Measurements from ENCODE around the gene SSBP3.
A peak's percentile ranks its signal among the peaks of the same experiment; 100 is the strongest.

SSBP3 gene

DNA sequence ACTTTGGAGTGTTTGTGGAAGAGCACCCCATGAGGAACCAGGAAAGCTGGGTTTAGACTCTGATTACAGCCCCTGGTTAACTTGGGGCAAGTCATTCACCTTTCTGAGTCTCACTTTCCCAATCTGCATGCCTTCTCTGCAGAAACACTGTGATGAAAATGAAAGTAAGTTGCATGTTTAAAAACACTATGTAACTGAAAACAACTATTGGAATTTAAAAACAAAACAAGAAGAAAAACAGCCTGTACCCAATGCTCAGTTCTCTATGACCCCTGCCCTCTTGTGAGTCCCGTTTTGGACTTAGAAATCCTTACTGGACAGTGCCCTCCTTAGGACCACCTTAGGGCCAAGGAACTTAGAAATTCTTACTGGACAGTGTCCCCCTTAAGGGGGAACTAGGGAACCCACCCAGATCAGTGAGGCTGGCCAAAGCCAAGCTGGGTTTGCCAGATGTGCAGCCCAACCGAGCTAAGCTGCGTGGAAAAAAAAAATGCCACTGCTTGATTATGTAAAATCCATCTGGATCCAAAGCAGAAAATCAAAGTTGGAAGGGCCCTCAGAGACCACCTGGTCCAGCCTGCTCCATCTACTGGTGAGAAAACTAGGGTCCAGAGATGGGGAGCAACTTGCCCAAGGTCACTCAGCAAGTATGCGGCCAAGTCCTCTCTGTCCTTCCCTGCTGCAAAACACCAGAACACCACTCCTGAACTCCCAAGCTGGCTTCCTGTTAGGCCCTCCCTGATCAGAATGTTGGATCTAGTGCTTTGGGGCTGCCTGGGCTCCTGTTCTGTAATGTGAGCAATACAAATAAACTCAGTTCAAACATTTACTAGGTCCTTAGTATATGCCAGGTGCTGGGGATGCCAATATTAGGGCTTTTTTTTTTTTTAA, 128.5 kb downstream of the SSBP3 start:
- no peak overlapping the region for H3K9ac ChIP-seq
- H3K79me2 ChIP-seq, result peaks cover 3% of the 10 kb centered on the region
- TF ChIP-seq, protein P1, sequence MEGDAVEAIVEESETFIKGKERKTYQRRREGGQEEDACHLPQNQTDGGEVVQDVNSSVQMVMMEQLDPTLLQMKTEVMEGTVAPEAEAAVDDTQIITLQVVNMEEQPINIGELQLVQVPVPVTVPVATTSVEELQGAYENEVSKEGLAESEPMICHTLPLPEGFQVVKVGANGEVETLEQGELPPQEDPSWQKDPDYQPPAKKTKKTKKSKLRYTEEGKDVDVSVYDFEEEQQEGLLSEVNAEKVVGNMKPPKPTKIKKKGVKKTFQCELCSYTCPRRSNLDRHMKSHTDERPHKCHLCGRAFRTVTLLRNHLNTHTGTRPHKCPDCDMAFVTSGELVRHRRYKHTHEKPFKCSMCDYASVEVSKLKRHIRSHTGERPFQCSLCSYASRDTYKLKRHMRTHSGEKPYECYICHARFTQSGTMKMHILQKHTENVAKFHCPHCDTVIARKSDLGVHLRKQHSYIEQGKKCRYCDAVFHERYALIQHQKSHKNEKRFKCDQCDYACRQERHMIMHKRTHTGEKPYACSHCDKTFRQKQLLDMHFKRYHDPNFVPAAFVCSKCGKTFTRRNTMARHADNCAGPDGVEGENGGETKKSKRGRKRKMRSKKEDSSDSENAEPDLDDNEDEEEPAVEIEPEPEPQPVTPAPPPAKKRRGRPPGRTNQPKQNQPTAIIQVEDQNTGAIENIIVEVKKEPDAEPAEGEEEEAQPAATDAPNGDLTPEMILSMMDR (IDR thresholded peaks at IDR 0.05), result no peak
- H3K9me3 ChIP-seq (ENCODE audit: control insufficient read depth, low read length), result no peaks in the 10 kb centered on the region
- peak overlapping the region; percentile 29 for H3K27ac ChIP-seq
- no peak overlapping the region for H3K4me3 ChIP-seq (ENCODE audit: low read depth, low read length)
- no peak overlapping the region for H3K4me2 ChIP-seq (ENCODE audit: low read length)
- no peaks in the 10 kb centered on the region for H3K36me3 ChIP-seq (ENCODE audit: control insufficient read depth, insufficient read depth, low read length)
- H2AFZ ChIP-seq, result no peak overlapping the region
- H3K27me3 ChIP-seq (ENCODE audit: control insufficient read depth, insufficient read depth, low read length), result no peaks in the 10 kb centered on the region
- H3K4me1 ChIP-seq, result no peaks in the 10 kb centered on the region

DNA sequence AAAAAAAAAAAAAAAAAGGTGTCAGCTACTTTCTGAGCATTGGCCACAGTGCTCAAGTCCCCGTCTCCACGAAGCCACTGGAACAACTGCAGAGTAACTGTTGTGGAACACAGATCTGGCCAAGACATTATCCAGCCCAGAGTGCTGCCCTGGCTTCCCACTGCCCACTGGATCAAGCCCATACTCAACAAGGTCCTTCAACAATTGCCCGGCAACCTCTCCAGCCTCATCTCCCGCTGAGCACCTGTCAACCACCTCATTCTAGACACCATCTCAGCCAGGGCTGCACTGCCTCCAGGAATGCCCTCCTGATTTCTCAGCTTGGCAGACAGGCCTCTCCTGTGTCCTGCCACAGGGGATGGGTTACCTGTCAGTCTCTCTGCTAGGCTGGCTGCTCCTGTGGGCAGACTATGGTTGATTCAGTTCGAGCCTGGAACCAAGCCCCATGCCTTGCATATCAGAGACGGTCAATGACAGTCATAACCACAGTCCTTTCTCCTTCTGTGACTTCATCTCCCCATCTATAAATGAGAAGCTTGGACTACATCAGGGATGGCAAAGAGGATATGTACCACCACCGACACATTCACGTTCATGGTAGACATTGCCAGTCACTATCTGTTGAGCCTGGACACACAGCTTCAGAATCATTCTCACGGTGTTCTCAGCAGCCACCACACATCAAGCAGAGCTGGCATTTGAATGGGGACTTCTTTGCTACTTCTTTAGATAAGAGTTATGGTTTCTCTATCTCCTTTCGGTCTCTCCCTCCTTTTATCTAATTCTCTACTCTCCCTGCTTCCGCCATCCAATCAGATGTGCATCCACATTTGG, 129.4 kb downstream of the SSBP3 start:
- no peaks in the 10 kb centered on the region for H3K9me3 ChIP-seq (ENCODE audit: control insufficient read depth, low read length)
- no peak overlapping the region for H2AFZ ChIP-seq
- no peak overlapping the region for H3K27ac ChIP-seq
- H3K9ac ChIP-seq, result no peak overlapping the region
- no peak overlapping the region for H3K4me2 ChIP-seq (ENCODE audit: low read length)
- no peak overlapping the region for H3K4me3 ChIP-seq (ENCODE audit: low read depth, low read length)
- H3K79me2 ChIP-seq, result peaks cover 3% of the 10 kb centered on the region
- TF ChIP-seq, protein P1 (IDR thresholded peaks at IDR 0.05), result no peak
- H3K4me1 ChIP-seq, result no peaks in the 10 kb centered on the region
- H3K36me3 ChIP-seq (ENCODE audit: control insufficient read depth, insufficient read depth, low read length), result no peaks in the 10 kb centered on the region
- no peaks in the 10 kb centered on the region for H3K27me3 ChIP-seq (ENCODE audit: control insufficient read depth, insufficient read depth, low read length)

DNA sequence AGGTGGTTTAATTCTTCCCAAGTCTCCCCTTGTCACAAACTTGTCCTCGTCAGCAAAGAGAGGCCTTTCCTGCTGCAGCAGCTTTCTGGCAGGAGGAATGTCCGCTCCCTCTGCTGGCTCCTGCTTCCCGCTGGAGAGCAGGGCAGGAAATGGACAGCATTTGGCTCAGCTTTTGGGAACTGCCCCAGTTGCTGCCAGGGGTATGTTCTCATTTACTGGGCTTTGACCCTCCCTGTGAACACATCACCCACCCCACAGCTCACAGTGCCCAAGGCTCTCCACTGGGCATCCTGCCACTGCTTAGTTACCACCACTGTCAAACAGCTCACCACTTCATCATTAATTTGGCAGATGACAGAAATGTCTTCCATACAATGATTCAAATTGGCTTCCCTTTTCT, 130.8 kb downstream of the SSBP3 start:
- no peaks in the 10 kb centered on the region for H3K4me1 ChIP-seq
- H3K9ac ChIP-seq, result no peak overlapping the region
- H3K79me2 ChIP-seq, result peaks cover 3% of the 10 kb centered on the region
- H2AFZ ChIP-seq, result no peak overlapping the region
- no peaks in the 10 kb centered on the region for H3K27me3 ChIP-seq (ENCODE audit: control insufficient read depth, insufficient read depth, low read length)
- no peaks in the 10 kb centered on the region for H3K9me3 ChIP-seq (ENCODE audit: control insufficient read depth, low read length)
- no peaks in the 10 kb centered on the region for H3K36me3 ChIP-seq (ENCODE audit: control insufficient read depth, insufficient read depth, low read length)
- TF ChIP-seq, protein P1 (IDR thresholded peaks at IDR 0.05), result no peak
- H3K4me3 ChIP-seq (ENCODE audit: low read depth, low read length), result no peak overlapping the region
- H3K27ac ChIP-seq, result peak overlapping the region; percentile 64
- H3K4me2 ChIP-seq (ENCODE audit: low read length), result no peak overlapping the region

DNA sequence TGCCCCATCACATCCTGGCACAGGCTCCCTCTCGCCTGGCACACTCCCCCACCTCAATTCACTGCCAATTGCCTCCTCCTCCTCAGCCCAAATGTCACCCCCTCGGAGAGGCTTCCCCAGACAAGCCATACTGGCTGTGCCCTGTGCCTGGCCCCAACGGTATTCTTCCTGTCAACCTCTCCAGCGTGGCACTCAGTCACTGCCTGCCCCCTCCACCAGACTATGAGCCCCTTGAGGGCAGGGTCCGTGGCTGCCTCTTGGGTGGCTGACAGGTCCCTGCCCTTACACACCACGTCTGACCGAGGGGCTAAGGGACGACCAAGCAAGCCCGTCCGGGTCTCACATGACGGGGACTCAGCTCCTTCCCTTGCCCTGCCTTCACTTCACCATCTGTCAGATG, 131.3 kb downstream of the SSBP3 start:
- no peaks in the 10 kb centered on the region for H3K27me3 ChIP-seq (ENCODE audit: control insufficient read depth, insufficient read depth, low read length)
- H3K36me3 ChIP-seq (ENCODE audit: control insufficient read depth, insufficient read depth, low read length), result no peaks in the 10 kb centered on the region
- no peak overlapping the region for H3K4me2 ChIP-seq (ENCODE audit: low read length)
- TF ChIP-seq, protein P1 (IDR thresholded peaks at IDR 0.05), result no peak
- H3K27ac ChIP-seq, result peak overlapping the region; percentile 64
- peaks cover 3% of the 10 kb centered on the region for H3K79me2 ChIP-seq
- no peaks in the 10 kb centered on the region for H3K9me3 ChIP-seq (ENCODE audit: control insufficient read depth, low read length)
- no peaks in the 10 kb centered on the region for H3K4me1 ChIP-seq
- H3K9ac ChIP-seq, result no peak overlapping the region
- no peak overlapping the region for H2AFZ ChIP-seq
- no peak overlapping the region for H3K4me3 ChIP-seq (ENCODE audit: low read depth, low read length)

All from parathyroid adenoma (tissue), 2 donors.